Kidney glomerular epithelial cell (primary cell): Measurements from ENCODE around the gene RAB18.
A peak's percentile ranks its signal among the peaks of the same experiment; 100 is the strongest.
"Not testable (repeated sequence)": the region's sequence is repeated elsewhere in the genome, so short reads cannot be mapped to it uniquely, and the experiment has no call there.

Experiments
- DNase-seq: peaks from one replicate; lab custom pipeline; 2025; lab: John Stamatoyannopoulos, UW

The RAB18 gene

GRCh38 chr10:27504808-27505460 lies 830 bp downstream of the RAB18 start:
- DNase-seq, result peak; percentile 31

GRCh38 chr10:27505537-27505936 lies 1.4 kb downstream of the RAB18 start:
- DNase-seq, result not testable (repeated sequence)

- DNase-seq, result no peak
Observed at GRCh38 chr10:27506280-27506679, 2.2 kb downstream of the RAB18 start.

- no peak for DNase-seq
Observed at GRCh38 chr10:27512548-27512947, 8.4 kb downstream of the RAB18 start.

GRCh38 chr10:27513451-27514191 lies 9.5 kb downstream of the RAB18 start:
- DNase-seq, result peak; percentile 61

- no peak for DNase-seq
Observed at GRCh38 chr10:27514243-27514642, 10.1 kb downstream of the RAB18 start.

GRCh38 chr10:27518261-27518660 lies 14.2 kb downstream of the RAB18 start:
- DNase-seq, result no peak

GRCh38 chr10:27525819-27526218 lies 21.7 kb downstream of the RAB18 start:
- DNase-seq, result no peak

- no peak for DNase-seq
Observed at GRCh38 chr10:27526242-27526641, 22.1 kb downstream of the RAB18 start.

GRCh38 chr10:27527666-27528295 lies 23.7 kb downstream of the RAB18 start:
- DNase-seq, result no peak

- DNase-seq, result no peak
Observed at GRCh38 chr10:27529010-27529783, 25.1 kb downstream of the RAB18 start.

- no peak for DNase-seq
Observed at GRCh38 chr10:27530477-27530876, 26.4 kb downstream of the RAB18 start.

GRCh38 chr10:27531336-27531847 lies 27.3 kb downstream of the RAB18 start:
- DNase-seq, result no peak

GRCh38 chr10:27534161-27534700 lies 30.1 kb downstream of the RAB18 start:
- DNase-seq, result no peak

- no peak for DNase-seq
Observed at GRCh38 chr10:27535317-27535716, 31.2 kb downstream of the RAB18 start.

GRCh38 chr10:27536437-27536836 lies 32.3 kb downstream of the RAB18 start:
- no peak for DNase-seq

- DNase-seq, result no peak
Observed at GRCh38 chr10:27537166-27537565, 33.1 kb downstream of the RAB18 start.

GRCh38 chr10:27537787-27538186 lies 33.7 kb downstream of the RAB18 start:
- DNase-seq, result no peak

- no peak for DNase-seq
Observed at GRCh38 chr10:27540672-27541071, 36.6 kb downstream of the RAB18 start.

GRCh38 chr10:27541796-27542729 lies 38.0 kb downstream of the RAB18 start:
- no peak for DNase-seq

- no peak for DNase-seq
Observed at GRCh38 chr10:27542812-27543211, 38.7 kb downstream of the RAB18 start.
